ENCODE data around the gene GRM6.

GRM6 gene

DNA sequence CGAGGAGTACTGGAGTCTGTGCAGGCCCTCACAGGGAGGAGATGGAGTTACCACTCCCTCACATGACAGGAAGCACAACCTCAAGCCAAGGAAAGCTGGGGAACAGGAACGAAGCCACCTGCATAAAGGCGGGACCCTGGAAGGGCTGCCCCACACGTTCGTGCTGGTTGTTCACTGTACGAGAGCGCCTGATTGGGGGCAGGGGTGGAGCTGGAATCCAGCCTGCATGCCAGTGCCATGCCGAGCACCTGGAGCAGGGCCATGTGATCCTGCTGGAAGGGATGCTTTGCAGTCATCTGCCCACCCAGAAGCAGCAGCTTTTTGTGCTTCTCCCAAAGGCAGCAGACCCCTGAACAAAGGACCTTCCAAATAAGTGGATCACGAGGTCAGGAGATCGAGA, 11.4 kb downstream of the GRM6 start:
- DNase-seq, result no peak

DNA sequence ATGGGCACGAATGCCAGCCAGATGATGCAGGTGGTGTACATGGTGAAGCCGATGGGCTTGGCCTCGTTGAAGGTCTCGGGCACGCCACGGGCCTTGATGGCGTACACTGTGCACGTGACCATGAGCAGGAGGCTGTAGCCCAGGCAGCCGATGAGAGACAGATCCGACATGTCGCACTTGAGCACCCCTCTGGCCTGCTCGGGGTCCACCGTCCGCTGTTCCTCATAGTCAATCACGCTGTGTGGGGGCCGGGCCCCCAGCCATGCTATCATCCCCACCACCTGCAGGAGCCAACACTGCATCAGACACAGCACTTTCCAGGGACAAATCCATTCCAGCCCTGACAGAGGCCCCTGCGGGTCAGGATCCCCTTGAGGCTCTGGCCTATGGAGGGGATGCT, 12.2 kb downstream of the GRM6 start:
- DNase-seq, result no peak

GRCh38 chr5:178981381-178981780, 13.7 kb downstream of the GRM6 start:
- no peak for DNase-seq

- DNase-seq, result no peak
Observed at GRCh38 chr5:178965465-178966055, 29.6 kb downstream of the GRM6 start.

- no peak for DNase-seq
Observed at GRCh38 chr5:178941361-178941760, 53.8 kb downstream of the GRM6 start.

DNA sequence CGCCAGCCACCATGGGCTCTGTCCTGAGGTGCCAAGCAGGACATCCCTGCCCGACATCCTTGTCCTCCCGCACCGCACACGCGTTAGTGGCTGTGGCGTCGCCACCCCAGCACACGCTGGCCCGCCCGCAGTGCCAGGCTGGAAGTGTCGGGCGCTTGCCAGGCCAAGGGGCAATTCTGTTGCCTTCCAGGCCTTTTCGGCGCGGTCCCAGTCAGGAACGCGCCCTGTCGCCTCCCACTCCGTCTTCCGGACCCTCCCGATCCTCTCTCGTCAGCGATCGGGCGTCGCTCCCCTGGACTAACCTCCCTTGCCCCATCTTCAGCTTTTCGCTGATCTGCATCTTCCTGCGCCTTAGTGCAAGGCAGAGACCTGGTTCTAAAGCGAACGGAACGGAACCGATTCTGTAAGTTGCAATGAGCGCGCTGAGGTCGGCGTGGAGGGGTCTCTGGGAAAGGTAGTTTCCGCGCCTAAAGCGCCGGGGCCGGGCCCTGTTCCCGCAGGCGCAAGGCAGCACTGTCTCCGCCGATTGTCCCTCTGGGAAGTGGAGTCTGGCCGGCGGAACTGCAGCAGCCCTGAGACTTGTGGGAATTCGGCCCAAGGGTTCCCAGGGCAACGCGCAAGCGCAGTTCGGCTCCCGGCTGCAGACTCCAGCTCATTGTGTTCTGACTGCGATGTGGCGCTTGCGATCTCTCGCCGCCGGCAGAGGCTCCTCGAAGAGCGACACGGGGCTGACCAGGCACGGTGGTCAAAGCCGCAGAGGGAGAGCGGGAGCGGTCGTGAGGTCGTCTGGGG, 54.4 kb downstream of the GRM6 start, which contains the start of gene ZNF454:
Gene ZNF454, plus strand, starts transcription at position 630 of the 792 bp plus-strand sequence. CDS start 1,594 bp downstream, outside the sequence.
- DNase-seq, result no peak

GRCh38 chr5:178931846-178932760, 63.0 kb downstream of the GRM6 start:
- DNase-seq, result no peak

All from NCI-H1436 (cell line).